H9 (cell line): Measurements from ENCODE around the gene CYP19A1. TPM values are rescaled to one million over a fixed set of nuclear protein-coding genes. Genes with fewer than 3 reads are reported as not detected.

Experiments
- DNase-seq: peaks from one replicate; pipeline ENCODE4 v3.0.0-alpha.2; 2017
- H2AFZ ChIP-seq: one replicate; pipeline ENCODE4 v1.6.1; 2013; ENCODE audit warnings: mild to moderate bottlenecking, low read length, control low read depth, moderate library complexity
- H2AK5ac ChIP-seq: 2 replicates; pipeline ENCODE4 v1.6.1; 2013; ENCODE audit warnings: low read length, control low read depth, mixed read lengths; ENCODE audit not compliant: insufficient read length
- H2BK120ac ChIP-seq: one replicate; pipeline ENCODE4 v1.6.1; 2013; ENCODE audit warnings: low read depth, mild to moderate bottlenecking, low read length, control low read depth, inconsistent platforms; ENCODE audit not compliant: poor library complexity, severe bottlenecking
- H2BK12ac ChIP-seq: 2 replicates; pipeline ENCODE4 v1.6.1; 2013; ENCODE audit warnings: low read length, control low read depth, mixed read lengths, low read depth; ENCODE audit not compliant: insufficient read length
- H2BK15ac ChIP-seq: 2 replicates; pipeline ENCODE4 v1.6.1; 2013; ENCODE audit warnings: low read depth, low read length, control low read depth
- H2BK20ac ChIP-seq: one replicate; pipeline ENCODE4 v1.6.1; 2013; ENCODE audit warnings: low read depth, mild to moderate bottlenecking, low read length, control low read depth, inconsistent platforms; ENCODE audit not compliant: poor library complexity, severe bottlenecking
- H2BK5ac ChIP-seq: 2 replicates; pipeline ENCODE4 v1.6.1; 2013; ENCODE audit warnings: low read length, control low read depth, mixed read lengths; ENCODE audit not compliant: insufficient read length
- H3K14ac ChIP-seq: 2 replicates; pipeline ENCODE4 v1.6.1; 2013; ENCODE audit warnings: low read length, control low read depth; ENCODE audit not compliant: insufficient read depth
- H3K18ac ChIP-seq: 2 replicates; pipeline ENCODE4 v1.6.1; 2013; ENCODE audit warnings: low read depth, mild to moderate bottlenecking, mixed read lengths, low read length, control low read depth; ENCODE audit not compliant: insufficient read length
- H3K23ac ChIP-seq: 2 replicates; pipeline ENCODE4 v1.6.1; 2013; ENCODE audit warnings: low read length, control low read depth, mixed read lengths, low read depth; ENCODE audit not compliant: insufficient read length
- H3K23me2 ChIP-seq: 2 replicates; pipeline ENCODE4 v1.6.1; 2013; ENCODE audit warnings: low read depth, mild to moderate bottlenecking, mixed read lengths, low read length, control low read depth; ENCODE audit not compliant: insufficient read length, poor library complexity, severe bottlenecking
- H3K27ac ChIP-seq: 2 replicates; pipeline ENCODE4 v1.5.1; 2013; ENCODE audit warnings: low read length, control low read depth, mixed read lengths, low read depth; ENCODE audit not compliant: insufficient read length
- H3K27me3 ChIP-seq: 2 replicates; pipeline ENCODE4 v1.6.1; 2013; ENCODE audit warnings: low read length, control low read depth, inconsistent platforms; ENCODE audit not compliant: insufficient read depth
- H3K4ac ChIP-seq: 2 replicates; pipeline ENCODE4 v1.6.1; 2013; ENCODE audit warnings: low read depth, mild to moderate bottlenecking, control low read depth, inconsistent platforms, low read length, moderate library complexity
- H3K4me1 ChIP-seq: 2 replicates; pipeline ENCODE4 v1.6.1; 2013; ENCODE audit warnings: low read length, control low read depth, inconsistent platforms; ENCODE audit not compliant: insufficient read depth
- H3K4me2 ChIP-seq: 2 replicates; pipeline ENCODE4 v1.6.1; 2013; ENCODE audit warnings: low read length, control low read depth, mixed read lengths; ENCODE audit not compliant: insufficient read length, insufficient read depth
- H3K56ac ChIP-seq: 2 replicates; pipeline ENCODE4 v1.6.1; 2013; ENCODE audit warnings: low read depth, mild to moderate bottlenecking, mixed read lengths, low read length, control low read depth; ENCODE audit not compliant: insufficient read length
- H3K79me1 ChIP-seq: 2 replicates; pipeline ENCODE4 v1.6.1; 2013; ENCODE audit warnings: low read depth, mild to moderate bottlenecking, moderate library complexity, low read length, control low read depth, inconsistent platforms; ENCODE audit not compliant: insufficient read depth, poor library complexity, severe bottlenecking
- H3K79me2 ChIP-seq: 2 replicates; pipeline ENCODE4 v1.6.1; 2013; ENCODE audit warnings: low read length, control low read depth, inconsistent platforms; ENCODE audit not compliant: insufficient read depth
- H3K9ac ChIP-seq: 2 replicates; pipeline ENCODE4 v1.6.1; 2013; ENCODE audit warnings: low read length, control low read depth, mixed read lengths; ENCODE audit not compliant: insufficient read length; ENCODE audit errors: extremely low read depth
- H3K9me3 ChIP-seq: one replicate; pipeline ENCODE4 v1.6.1; 2013; ENCODE audit warnings: low read depth, low read length, inconsistent platforms; ENCODE audit not compliant: control insufficient read depth
- H3T11ph ChIP-seq: one replicate; pipeline ENCODE4 v1.6.1; 2013; ENCODE audit warnings: mild to moderate bottlenecking, low read length, control low read depth, inconsistent platforms
- H4K20me1 ChIP-seq: one replicate; pipeline ENCODE4 v1.6.1; 2013; ENCODE audit not compliant: control insufficient read depth, insufficient read length, insufficient read depth
- H4K5ac ChIP-seq: 2 replicates; pipeline ENCODE4 v1.6.1; 2013; ENCODE audit warnings: low read depth, mild to moderate bottlenecking, mixed read lengths, low read length, control low read depth; ENCODE audit not compliant: insufficient read length
- H4K8ac ChIP-seq: replicated peaks from 2 replicates; pipeline ENCODE4 v1.6.1; 2013; ENCODE audit warnings: low read length, control low read depth, mixed read lengths, low read depth; ENCODE audit not compliant: insufficient read length
- H4K91ac ChIP-seq: 2 replicates; pipeline ENCODE4 v1.6.1; 2013; ENCODE audit warnings: low read depth, mild to moderate bottlenecking, moderate library complexity, mixed read lengths, low read length, control low read depth; ENCODE audit not compliant: insufficient read length
- H3K27ac Mint-ChIP-seq, 3 experiments: 2 replicates in 2 of 3; 3 replicates in 1 of 3; pipeline ENCODE4 v1.8.0; 2020 to 2021; ENCODE audit warnings: mixed read lengths in 3 of 3, mild to moderate bottlenecking in 1 of 3, moderate library complexity in 1 of 3
- H3K27me3 Mint-ChIP-seq: 2 replicates; pipeline ENCODE4 v1.8.0; 2021; ENCODE audit warnings: low read depth, mild to moderate bottlenecking, moderate library complexity, mixed read lengths
- H3K36me3 Mint-ChIP-seq, 3 experiments: 2 replicates in 2 of 3; 3 replicates in 1 of 3; pipeline ENCODE4 v1.8.0; 2020 to 2021; ENCODE audit warnings: low read depth in 3 of 3, mixed read lengths in 3 of 3; ENCODE audit not compliant: insufficient read depth in 1 of 3
- H3K4me1 Mint-ChIP-seq, 2 experiments: 2 replicates each; pipeline ENCODE4 v1.8.0; 2020; ENCODE audit warnings: mixed read lengths in 2 of 2
- H3K4me3 Mint-ChIP-seq, 2 experiments: 2 replicates in 1 of 2; 3 replicates in 1 of 2; pipeline ENCODE4 v1.8.0; 2020 to 2021; ENCODE audit warnings: mild to moderate bottlenecking in 2 of 2, mixed read lengths in 2 of 2, moderate library complexity in 1 of 2
- H3K9me3 Mint-ChIP-seq, 2 experiments: 2 replicates in 1 of 2; 3 replicates in 1 of 2; pipeline ENCODE4 v1.8.0; 2020; ENCODE audit warnings: mild to moderate bottlenecking in 2 of 2, mixed read lengths in 2 of 2, moderate library complexity in 1 of 2
- WGBS: extraction: QIAGEN DNeasy Blood & Tissue Kit; methylation state at CpG from one replicate; pipeline ENCODE4 v1.1.7; 2013; ENCODE audit warnings: missing lambda C conversion rate, low lambda C conversion rate, mixed read lengths; ENCODE audit not compliant: insufficient read length; ENCODE audit errors: extremely low coverage; 5-methylcytosine and 5-hydroxymethylcytosine counted together
- total RNA-seq: library from RNA; stranded (reverse); gene quantifications from 2 replicates; pipeline ENCODE4 v1.2.1, GENCODE V29; 2021
- TF ChIP-seq, protein P1 (sequence below): fragments of 200-600 bp; sonication (generic); conservative IDR thresholded peaks from 3 replicates; pipeline ENCODE4 v1.8.0; 2021; ENCODE audit warnings: antibody characterized with exemption, mild to moderate bottlenecking

CYP19A1 gene
- total RNA-seq, 1 experiment from 2014 or later, result not detected

DNA sequence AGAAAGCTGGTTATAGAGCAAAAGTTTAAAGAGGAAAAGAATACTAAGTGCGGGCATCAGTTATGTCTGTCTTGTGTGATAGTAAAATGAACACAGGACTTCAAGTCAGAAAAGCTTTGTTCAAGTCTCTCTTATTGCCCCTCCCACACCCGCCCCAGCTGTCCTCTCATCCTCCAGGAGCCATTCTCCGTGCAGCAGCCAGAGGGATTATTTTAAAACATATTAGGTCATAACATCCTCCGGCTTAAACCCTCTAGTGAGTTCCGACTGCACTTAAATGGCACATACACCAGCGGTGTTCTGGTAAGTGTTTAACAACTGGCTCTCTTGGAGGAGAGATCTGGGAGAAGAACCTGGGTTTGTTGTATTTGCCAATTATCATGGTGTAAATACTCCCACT, 138.9 kb downstream of the CYP19A1 start:
- no peak for DNase-seq
- no peak overlapping the region for H2AFZ ChIP-seq
- no peak overlapping the region for H3K27ac ChIP-seq
- no peak overlapping the region for H2BK12ac ChIP-seq
- H3K4me2 ChIP-seq, result no peak overlapping the region
- H3K9me3 Mint-ChIP-seq, result no peaks in the 10 kb centered on the region
- H2BK5ac ChIP-seq, result no peak overlapping the region
- H4K20me1 ChIP-seq, result no peaks in the 10 kb centered on the region
- 0 out of 2 replicates have a peak, but pooled peaks cover 4% of the 10 kb centered on the region for H3K4me1 ChIP-seq
- H3K4me1 Mint-ChIP-seq, result no peaks in the 10 kb centered on the region
- H3K23me2 ChIP-seq, result no peaks in the 10 kb centered on the region
- H3K23ac ChIP-seq, result no peak overlapping the region
- WGBS, result no CpG with 5 or more reads among the region's 6 CpGs
- no peak overlapping the region for H3K4me3 Mint-ChIP-seq
- no peak overlapping the region for H3K14ac ChIP-seq
- H3K9ac ChIP-seq, result no peak overlapping the region
- no peak overlapping the region for H3K4ac ChIP-seq
- H4K5ac ChIP-seq, result no peak overlapping the region
- H2AK5ac ChIP-seq, result no peak overlapping the region
- no peaks in the 10 kb centered on the region for H3K79me1 ChIP-seq
- H2BK20ac ChIP-seq, result no peak overlapping the region
- H3T11ph ChIP-seq, result no peak overlapping the region
- no peak overlapping the region for H4K91ac ChIP-seq
- TF ChIP-seq, protein P1, sequence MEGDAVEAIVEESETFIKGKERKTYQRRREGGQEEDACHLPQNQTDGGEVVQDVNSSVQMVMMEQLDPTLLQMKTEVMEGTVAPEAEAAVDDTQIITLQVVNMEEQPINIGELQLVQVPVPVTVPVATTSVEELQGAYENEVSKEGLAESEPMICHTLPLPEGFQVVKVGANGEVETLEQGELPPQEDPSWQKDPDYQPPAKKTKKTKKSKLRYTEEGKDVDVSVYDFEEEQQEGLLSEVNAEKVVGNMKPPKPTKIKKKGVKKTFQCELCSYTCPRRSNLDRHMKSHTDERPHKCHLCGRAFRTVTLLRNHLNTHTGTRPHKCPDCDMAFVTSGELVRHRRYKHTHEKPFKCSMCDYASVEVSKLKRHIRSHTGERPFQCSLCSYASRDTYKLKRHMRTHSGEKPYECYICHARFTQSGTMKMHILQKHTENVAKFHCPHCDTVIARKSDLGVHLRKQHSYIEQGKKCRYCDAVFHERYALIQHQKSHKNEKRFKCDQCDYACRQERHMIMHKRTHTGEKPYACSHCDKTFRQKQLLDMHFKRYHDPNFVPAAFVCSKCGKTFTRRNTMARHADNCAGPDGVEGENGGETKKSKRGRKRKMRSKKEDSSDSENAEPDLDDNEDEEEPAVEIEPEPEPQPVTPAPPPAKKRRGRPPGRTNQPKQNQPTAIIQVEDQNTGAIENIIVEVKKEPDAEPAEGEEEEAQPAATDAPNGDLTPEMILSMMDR, result no peak
- no peaks in the 10 kb centered on the region for H3K27me3 ChIP-seq
- no peak overlapping the region for H3K56ac ChIP-seq
- H2BK15ac ChIP-seq, result no peak overlapping the region
- no peak overlapping the region for H3K27ac Mint-ChIP-seq
- H4K8ac ChIP-seq, result no peak overlapping the region
- no peak overlapping the region for H2BK120ac ChIP-seq
- H3K27me3 Mint-ChIP-seq, result no peaks in the 10 kb centered on the region; the same call in 1 of the 2 replicates
- H3K79me2 ChIP-seq, result no peaks in the 10 kb centered on the region
- H3K36me3 Mint-ChIP-seq, result no peaks in the 10 kb centered on the region; a peak in 1 of 7 replicates
- no peaks in the 10 kb centered on the region for H3K9me3 ChIP-seq
- H3K18ac ChIP-seq, result no peak overlapping the region
